OCI-LY1 (cell line): ENCODE results near the gene TNFAIP1.

Experiments used
- H2AFZ ChIP-seq: fragments of 200-600 bp; sonication (generic), shearing (Covaris generic); 2 replicates; pipeline ENCODE4 v1.6.0; 2014; ENCODE audit warnings: antibody characterized with exemption, mild to moderate bottlenecking, low read length
- H3F3A ChIP-seq: fragments of 200-600 bp; sonication (generic), shearing (Covaris generic); 2 replicates; pipeline ENCODE4 v1.6.0; 2014; ENCODE audit warnings: mild to moderate bottlenecking, antibody characterized with exemption, low read length, moderate library complexity; ENCODE audit not compliant: insufficient read depth
- H3K27ac ChIP-seq: fragments of 200-600 bp; sonication (generic); 2 replicates; pipeline ENCODE4 v1.5.1; 2014; ENCODE audit warnings: low read length, mixed run types, mild to moderate bottlenecking, low read depth; ENCODE audit not compliant: poor library complexity, severe bottlenecking
- H3K27me3 ChIP-seq: fragments of 200-600 bp; sonication (generic); 2 replicates; pipeline ENCODE4 v1.6.0; 2014; ENCODE audit warnings: antibody characterized with exemption, mild to moderate bottlenecking, low read length, moderate library complexity; ENCODE audit not compliant: insufficient read depth
- H3K36me3 ChIP-seq: fragments of 200-600 bp; sonication (generic); 2 replicates; pipeline ENCODE4 v1.6.1; 2014; ENCODE audit warnings: mild to moderate bottlenecking, antibody characterized with exemption, low read length, moderate library complexity, mixed read lengths; ENCODE audit not compliant: insufficient read depth
- H3K4me1 ChIP-seq: fragments of 200-600 bp; sonication (generic); 2 replicates; pipeline ENCODE4 v1.5.1; 2014; ENCODE audit warnings: mild to moderate bottlenecking, low read length, moderate library complexity; ENCODE audit not compliant: insufficient read depth, severe bottlenecking
- H3K4me2 ChIP-seq: fragments of 200-600 bp; sonication (generic), shearing (Covaris generic); 2 replicates; pipeline ENCODE4 v1.6.1; 2014; ENCODE audit warnings: low read length
- H3K4me3 ChIP-seq: fragments of 200-600 bp; sonication (generic); 2 replicates; pipeline ENCODE4 v1.5.1; 2014; ENCODE audit warnings: low read length, low read depth, mild to moderate bottlenecking, mixed read lengths; ENCODE audit not compliant: poor library complexity, severe bottlenecking
- H3K79me2 ChIP-seq: fragments of 200-600 bp; shearing (Covaris generic); 2 replicates; pipeline ENCODE4 v1.6.1; 2016; ENCODE audit warnings: mixed run types, low read length, mixed read lengths; ENCODE audit not compliant: insufficient read depth
- H3K9ac ChIP-seq: fragments of 200-600 bp; sonication (generic), shearing (Covaris generic); 2 replicates; pipeline ENCODE4 v1.6.1; 2014; ENCODE audit warnings: mild to moderate bottlenecking, low read length, mixed read lengths
- H3K9me2 ChIP-seq: fragments of 200-600 bp; sonication (generic), shearing (Covaris generic); 2 replicates; pipeline ENCODE4 v1.6.1; 2014; ENCODE audit warnings: low read depth, mild to moderate bottlenecking, low read length, mixed read lengths
- H3K9me3 ChIP-seq: fragments of 200-600 bp; shearing (Covaris generic); 2 replicates; pipeline ENCODE4 v1.6.1; 2014; ENCODE audit warnings: low read length, mixed read lengths
- H4K20me1 ChIP-seq: fragments of 200-600 bp; sonication (generic), shearing (Covaris generic); 2 replicates; pipeline ENCODE4 v1.6.0; 2016; ENCODE audit warnings: mild to moderate bottlenecking, low read length; ENCODE audit not compliant: insufficient read depth
- CTCF ChIP-seq: fragments of 200-600 bp; sonication (generic), shearing (Covaris generic); IDR thresholded peaks from 2 replicates; pipeline ENCODE4 v1.5.1; 2017; ENCODE audit warnings: mild to moderate bottlenecking, antibody characterized with exemption, low read length, moderate library complexity, mixed read lengths
- EZH2 ChIP-seq: fragments of 200-600 bp; sonication (generic), shearing (Covaris generic); IDR thresholded peaks from 2 replicates; pipeline ENCODE4 v1.8.0; 2017; ENCODE audit warnings: borderline replicate concordance, mixed run types, mild to moderate bottlenecking, antibody characterized with exemption, low read length, moderate library complexity, mixed read lengths

The TNFAIP1 gene

GRCh38 chr17:28346746-28347246, 11.2 kb downstream of the TNFAIP1 start:
- Histone ChIP-seq H3K36me3 (peaks cover 87% of the 10 kb centered on the region), H3K27me3 (no peaks in the 10 kb centered on the region), H4K20me1 (no peaks in the 10 kb centered on the region), H3K9ac (no peak overlapping the region), H3K4me3 (no peak overlapping the region), H3F3A (no peaks in the 10 kb centered on the region), H2AFZ (no peak overlapping the region), H3K4me1 (peaks cover 12% of the 10 kb centered on the region), H3K79me2 (no peaks in the 10 kb centered on the region), H3K9me3 (no peaks in the 10 kb centered on the region), H3K9me2 (no peaks in the 10 kb centered on the region), H3K27ac (no peak overlapping the region), H3K4me2 (no peak overlapping the region)
- no peak for TF ChIP-seq EZH2
- TF ChIP-seq CTCF, result peak; percentile 24; the same call in 1 of the 2 replicates

GRCh38 chr17:28347261-28347891, 11.8 kb downstream of the TNFAIP1 start:
- H3K4me3 ChIP-seq, result no peak overlapping the region
- H3K4me2 ChIP-seq, result no peak overlapping the region
- H4K20me1 ChIP-seq, result no peaks in the 10 kb centered on the region
- no peak overlapping the region for H3K9ac ChIP-seq
- H3K27ac ChIP-seq, result no peak overlapping the region
- peaks cover 12% of the 10 kb centered on the region for H3K4me1 ChIP-seq
- no peak overlapping the region for H2AFZ ChIP-seq
- H3K9me3 ChIP-seq, result no peaks in the 10 kb centered on the region
- H3K79me2 ChIP-seq, result no peaks in the 10 kb centered on the region
- H3K9me2 ChIP-seq, result no peaks in the 10 kb centered on the region
- H3K27me3 ChIP-seq, result no peaks in the 10 kb centered on the region
- peaks cover 87% of the 10 kb centered on the region for H3K36me3 ChIP-seq
- H3F3A ChIP-seq, result no peaks in the 10 kb centered on the region
- TF ChIP-seq CTCF (no peak; the same call in 1 of the 2 replicates), EZH2 (no peak)

- Histone ChIP-seq H3K79me2 (no peaks in the 10 kb centered on the region), H3K4me2 (no peak overlapping the region), H3K9me3 (no peaks in the 10 kb centered on the region), H4K20me1 (no peaks in the 10 kb centered on the region), H3K4me3 (no peak overlapping the region), H3K9me2 (no peaks in the 10 kb centered on the region), H3K27me3 (no peaks in the 10 kb centered on the region), H3K36me3 (peaks cover 97% of the 10 kb centered on the region), H3K9ac (no peak overlapping the region), H3K27ac (no peak overlapping the region), H2AFZ (no peak overlapping the region), H3K4me1 (peaks cover 6% of the 10 kb centered on the region), H3F3A (no peaks in the 10 kb centered on the region)
- TF ChIP-seq CTCF (no peak), EZH2 (no peak)
These were observed 13.4 kb downstream of the TNFAIP1 start for GRCh38 chr17:28348979-28349378.
